ENCODE measurements around the gene STRN4.

GRCh38 chr19:46689358-46689757 lies 56.9 kb downstream of the STRN4 start:
- TF ChIP-seq, protein P1, sequence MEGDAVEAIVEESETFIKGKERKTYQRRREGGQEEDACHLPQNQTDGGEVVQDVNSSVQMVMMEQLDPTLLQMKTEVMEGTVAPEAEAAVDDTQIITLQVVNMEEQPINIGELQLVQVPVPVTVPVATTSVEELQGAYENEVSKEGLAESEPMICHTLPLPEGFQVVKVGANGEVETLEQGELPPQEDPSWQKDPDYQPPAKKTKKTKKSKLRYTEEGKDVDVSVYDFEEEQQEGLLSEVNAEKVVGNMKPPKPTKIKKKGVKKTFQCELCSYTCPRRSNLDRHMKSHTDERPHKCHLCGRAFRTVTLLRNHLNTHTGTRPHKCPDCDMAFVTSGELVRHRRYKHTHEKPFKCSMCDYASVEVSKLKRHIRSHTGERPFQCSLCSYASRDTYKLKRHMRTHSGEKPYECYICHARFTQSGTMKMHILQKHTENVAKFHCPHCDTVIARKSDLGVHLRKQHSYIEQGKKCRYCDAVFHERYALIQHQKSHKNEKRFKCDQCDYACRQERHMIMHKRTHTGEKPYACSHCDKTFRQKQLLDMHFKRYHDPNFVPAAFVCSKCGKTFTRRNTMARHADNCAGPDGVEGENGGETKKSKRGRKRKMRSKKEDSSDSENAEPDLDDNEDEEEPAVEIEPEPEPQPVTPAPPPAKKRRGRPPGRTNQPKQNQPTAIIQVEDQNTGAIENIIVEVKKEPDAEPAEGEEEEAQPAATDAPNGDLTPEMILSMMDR (IDR thresholded peaks at IDR 0.05), result no peak
- no peak for TF ChIP-seq EZH2 (IDR thresholded peaks at IDR 0.05; ENCODE audit: borderline replicate concordance, insufficient read depth, low read depth, low read length, poor library complexity, severe bottlenecking)
